Measurements from ENCODE around the gene KIAA1210.

Gene KIAA1210

GRCh38 chrX:119127650-119128049 lies at the start of gene KIAA1210:
TSS of gene KIAA1210 (minus strand) at chrX:119127812. CDS start at chrX:119123642, 4,170 bp downstream.
- DNase-seq (ENCODE audit: low spot score), result no peak

- DNase-seq (ENCODE audit: low spot score), result no peak
Observed at GRCh38 chrX:119177278-119177677, 49.7 kb upstream of the KIAA1210 start.

GRCh38 chrX:119174900-119175299 lies 47.3 kb upstream of the KIAA1210 start:
- no peak for DNase-seq (ENCODE audit: low spot score)

- no peak for DNase-seq (ENCODE audit: low spot score)
Observed at GRCh38 chrX:119168104-119168503, 40.5 kb upstream of the KIAA1210 start.

GRCh38 chrX:119158226-119158625 lies 30.6 kb upstream of the KIAA1210 start:
- no peak for DNase-seq (ENCODE audit: low spot score)

- DNase-seq (ENCODE audit: low spot score), result no peak
Observed at GRCh38 chrX:119156241-119156640, 28.6 kb upstream of the KIAA1210 start.

- DNase-seq (ENCODE audit: low spot score), result no peak
Observed at GRCh38 chrX:119155416-119156035, 27.9 kb upstream of the KIAA1210 start.

- DNase-seq (ENCODE audit: low spot score), result no peak
Observed at GRCh38 chrX:119151051-119151380, 23.4 kb upstream of the KIAA1210 start.

GRCh38 chrX:119150163-119151050 lies 22.8 kb upstream of the KIAA1210 start:
- DNase-seq (ENCODE audit: low spot score), result no peak

- DNase-seq (ENCODE audit: low spot score), result no peak
Observed at GRCh38 chrX:119147486-119147885, 19.9 kb upstream of the KIAA1210 start.

GRCh38 chrX:119145241-119145653 lies 17.6 kb upstream of the KIAA1210 start:
- DNase-seq (ENCODE audit: low spot score), result no peak

GRCh38 chrX:119134466-119134865 lies 6.9 kb upstream of the KIAA1210 start:
- no peak for DNase-seq (ENCODE audit: low spot score)

- DNase-seq (ENCODE audit: low spot score), result no peak
Observed at GRCh38 chrX:119132961-119133360, 5.3 kb upstream of the KIAA1210 start.

- no peak for DNase-seq (ENCODE audit: low spot score)
Observed at GRCh38 chrX:119132316-119132715, 4.7 kb upstream of the KIAA1210 start.

- no peak for DNase-seq (ENCODE audit: low spot score)
Observed at GRCh38 chrX:119130911-119131310, 3.3 kb upstream of the KIAA1210 start.

- no peak for DNase-seq (ENCODE audit: low spot score)
Observed at GRCh38 chrX:119121341-119121740, 6.3 kb downstream of the KIAA1210 start.

- peak; percentile 43 for DNase-seq (ENCODE audit: low spot score)
Observed at GRCh38 chrX:119118780-119119395, 8.7 kb downstream of the KIAA1210 start.

GRCh38 chrX:119107206-119107605 lies 20.4 kb downstream of the KIAA1210 start:
- no peak for DNase-seq (ENCODE audit: low spot score)

- DNase-seq (ENCODE audit: low spot score), result no peak
Observed at GRCh38 chrX:119105826-119106225, 21.8 kb downstream of the KIAA1210 start.

GRCh38 chrX:119101168-119101567 lies 26.4 kb downstream of the KIAA1210 start:
- DNase-seq (ENCODE audit: low spot score), result no peak

GRCh38 chrX:119095936-119096335 lies 31.7 kb downstream of the KIAA1210 start:
- no peak for DNase-seq (ENCODE audit: low spot score)

- DNase-seq (ENCODE audit: low spot score), result no peak
Observed at GRCh38 chrX:119094819-119095218, 32.8 kb downstream of the KIAA1210 start.

All from CD4-positive, alpha-beta T cell treated with Interleukin-2 at 100 ng/mL for 4 hours (primary cell).